K562 (cell line): ENCODE data around the gene RECK. TPM values are rescaled to one million over a fixed set of nuclear protein-coding genes. Genes with fewer than 3 reads are reported as not detected.

Source experiments
- ATAC-seq: fragments of 200-7000 bp; cut with Tn5 transposase; 3 replicates; pipeline ENCODE4 v1.9.1; 2020; ENCODE audit warnings: moderate library complexity
- BruUV-seq: library from RNA; stranded (reverse); fragments of 400-500 nt; replicated peaks from 2 replicates; lab custom pipeline; 2021; lab: Mats Ljungman, UMichigan
- CTCF ChIA-PET: fragments of 300-600 bp; formaldehyde crosslinking; extraction: SDS; loops from one replicate; lab custom pipeline; 2021; ENCODE audit warnings: low intra/inter-chr PET ratio; lab: Yijun Ruan, JAX
- POLR2A ChIA-PET: fragments of 300-600, 350-650 bp; sonication (Branson Sonifier 250); formaldehyde crosslinking; extraction: SDS; loops from one replicate; lab custom pipeline; 2021; ENCODE audit warnings: antibody characterized with exemption, inconsistent platforms; lab: Yijun Ruan, JAX
- DNase-seq, 4 experiments: peaks; one replicate each; pipeline versions ENCODE4 v3.0.0 to v3.0.0-alpha.2; 2011 to 2018; ENCODE audit warnings: low spot score in 3 of 4, mixed read lengths in 3 of 4; ENCODE audit errors: extremely low read depth in 1 of 4
- FAIRE-seq: peaks from 2 replicates; lab custom pipeline; 2011; peaks lifted over from hg19 to GRCh38; lab: Jason Lieb, UNC
- H2AFZ ChIP-seq: 2 replicates; pipeline ENCODE4 v1.6.0; 2011; ENCODE audit warnings: low read depth, low read length, control low read depth, inconsistent platforms
- H3K27ac ChIP-seq: fragments of 200-600 bp; 3 replicates; pipeline ENCODE4 v1.8.0; 2011; ENCODE audit warnings: low read depth, mild to moderate bottlenecking, control low read depth, inconsistent platforms, low read length, moderate library complexity, mixed read lengths; ENCODE audit errors: extremely low read depth
- H3K27me3 ChIP-seq, 2 experiments: fragments of 300-600 bp in 1 of 2; 2 replicates in 1 of 2; 3 replicates in 1 of 2; pipeline versions ENCODE4 v1.6.0 to v1.8.0; 2011; ENCODE audit warnings: inconsistent platforms in 2 of 2, low read length in 2 of 2, mild to moderate bottlenecking in 1 of 2, mixed read lengths in 1 of 2, moderate library complexity in 1 of 2; ENCODE audit not compliant: control insufficient read depth in 2 of 2, insufficient read depth in 2 of 2
- H3K36me3 ChIP-seq: fragments of 300-600 bp; 3 replicates; pipeline ENCODE4 v1.8.0; 2011; ENCODE audit warnings: mild to moderate bottlenecking, low read length, inconsistent platforms; ENCODE audit not compliant: control insufficient read depth, insufficient read depth
- H3K4me1 ChIP-seq, 2 experiments: fragments of 200-600 bp in 1 of 2; replicated peaks in 1 of 2; 2 replicates in 1 of 2; 3 replicates in 1 of 2; pipeline versions ENCODE4 v1.5.1 to v1.8.0; 2011; ENCODE audit warnings: inconsistent platforms in 2 of 2, low read length in 2 of 2, mild to moderate bottlenecking in 1 of 2, mixed read lengths in 1 of 2, moderate library complexity in 1 of 2; ENCODE audit not compliant: control insufficient read depth in 2 of 2, insufficient read depth in 2 of 2
- H3K4me2 ChIP-seq: 2 replicates; pipeline ENCODE4 v1.6.1; 2011; ENCODE audit warnings: low read length, control low read depth, inconsistent platforms, mixed read lengths; ENCODE audit not compliant: insufficient read depth
- H3K4me3 ChIP-seq: fragments of 200-600 bp; sonication (generic), shearing (Covaris generic); 2 replicates; pipeline ENCODE4 v1.5.1; 2016; ENCODE audit warnings: control low read depth, inconsistent platforms
- H3K79me2 ChIP-seq: fragments of 200-600 bp; 3 replicates; pipeline ENCODE4 v1.8.0; 2011; ENCODE audit warnings: low read length, inconsistent platforms; ENCODE audit not compliant: control insufficient read depth, insufficient read depth
- H3K9ac ChIP-seq, 2 experiments: 2 replicates each; pipeline versions ENCODE4 v1.6.0 to v1.6.1; 2011; ENCODE audit warnings: low read depth in 2 of 2, low read length in 2 of 2, control low read depth in 1 of 2, inconsistent platforms in 1 of 2, mild to moderate bottlenecking in 1 of 2, mixed read lengths in 1 of 2; ENCODE audit not compliant: insufficient read depth in 1 of 2
- H3K9me1 ChIP-seq: one replicate; pipeline ENCODE4 v1.6.0; 2011; ENCODE audit warnings: inconsistent platforms, mild to moderate bottlenecking, low read length, moderate library complexity; ENCODE audit not compliant: control insufficient read depth, insufficient read depth
- H3K9me3 ChIP-seq: replicated peaks from 2 replicates; pipeline ENCODE4 v1.5.1; 2011; ENCODE audit warnings: low read depth, low read length, inconsistent platforms; ENCODE audit not compliant: control insufficient read depth, insufficient read depth
- H4K20me1 ChIP-seq: replicated peaks from 2 replicates; pipeline ENCODE4 v1.6.1; 2011; ENCODE audit warnings: low read length, inconsistent platforms, mixed read lengths; ENCODE audit not compliant: control insufficient read depth, insufficient read depth
- HDAC8 ChIP-seq: fragments of 450-650 bp; IDR thresholded peaks from 2 replicates; pipeline ENCODE4 v1.6.1; 2016; ENCODE audit warnings: mild to moderate bottlenecking, missing genetic modification characterization, moderate library complexity, missing compliant biosample characterization
- JUN ChIP-seq, 2 experiments: sonication (generic) in 1 of 2; formaldehyde crosslinking in 1 of 2; IDR thresholded peaks; 2 replicates each; pipeline versions ENCODE4 v1.6.1 to v1.8.0; 2012 to 2022; ENCODE audit warnings: borderline replicate concordance in 2 of 2, mild to moderate bottlenecking in 2 of 2, improper control_type of control experiment in 1 of 2, low read depth in 1 of 2, low read length in 1 of 2, missing genetic modification reagents in 1 of 2
- LARP7 ChIP-seq: fragments of 450-650 bp; IDR thresholded peaks from 2 replicates; pipeline ENCODE4 v1.6.1; 2016
- TBP ChIP-seq: optimal IDR thresholded peaks from 2 replicates; pipeline ENCODE3; 2011; ENCODE audit warnings: low read depth, low read length, improper control_type of control experiment
- ZBTB26 ChIP-seq: fragments of 450-650 bp; formaldehyde crosslinking; IDR thresholded peaks from 2 replicates; pipeline ENCODE4 v1.4.0; 2022; ENCODE audit warnings: missing genetic modification characterization
- ZNF699 ChIP-seq: fragments of 250-450 bp; sonication (Bioruptor Pico); IDR thresholded peaks from 2 replicates; pipeline ENCODE4 v1.8.0; 2021; ENCODE audit warnings: mild to moderate bottlenecking, moderate library complexity; ENCODE audit not compliant: insufficient replicate concordance
- WGBS: fragments of 100-300 bp; shearing (Covaris generic); methylation state at CpG from one replicate; pipeline ENCODE4 v1.1.6; 2016; ENCODE audit warnings: low coverage, mixed read lengths; ENCODE audit not compliant: insufficient coverage; ENCODE audit errors: missing lambda C conversion rate; 5-methylcytosine and 5-hydroxymethylcytosine counted together
- in situ Hi-C: fragments of 300-500 bp; cut with MboI; formaldehyde crosslinking; loops from 4 replicates; pipeline ENCODE4 v1.15.0; 2018; ENCODE audit warnings: inconsistent platforms, mixed read lengths
- intact Hi-C: fragments of 100-400 bp; cut with micrococcal nuclease; formaldehyde crosslinking; loops from 2 replicates; pipeline ENCODE4 v1.14.2; 2022
- polyA plus RNA-seq, 8 experiments: library from polyadenylated mRNA; depleted of rRNA in 4 of 8; stranded (reverse) in 5 of 8; unstranded in 3 of 8; fragments of >200 nt; fragmentation: Nextera tagmentation in 2 of 8; fragmentation: Illumina TruSeq in 1 of 8; extraction: Ambion mirVana in 2 of 8; extraction: Trizol in 1 of 8; gene quantifications; 2 replicates each; pipeline versions ENCODE4 v1.2.1 to v1.2.3, GENCODE V29; 2011 to 2014; ENCODE audit warnings: inconsistent platforms in 1 of 8, missing spikeins in 1 of 8
- total RNA-seq, 7 experiments: library from RNA; depleted of rRNA in 6 of 7; stranded (reverse); fragments of >200 nt in 6 of 7; fragmentation: Illumina TruSeq in 2 of 7; extraction: Trizol in 2 of 7; gene quantifications; 2 replicates each; pipeline versions ENCODE4 v1.2.1 to v1.2.3, GENCODE V29; 2011 to 2021; ENCODE audit warnings: low replicate concordance in 1 of 7

Gene RECK
- total and polyA plus RNA-seq, 9 of the 15 experiments (the other 6 are each of a cell fraction or from before 2014, with no cell fraction given), result 0.04 to 0.36 (median 0.16) TPM

GRCh38 chr9:36018129-36018528 is 18.6 kb upstream of the RECK start:
- no peak overlapping the region for H2AFZ ChIP-seq
- no peaks in the 10 kb centered on the region; a peak in 1 of 5 replicates for H3K4me1 ChIP-seq
- ChIA-PET POLR2A (no interaction called here), CTCF (no interaction called here)
- no peak overlapping the region for H3K9ac ChIP-seq
- H3K36me3 ChIP-seq, result no peaks in the 10 kb centered on the region
- no peak for DNase-seq
- no peak overlapping the region for H3K4me2 ChIP-seq
- FAIRE-seq, result no peak
- no peak for TF ChIP-seq ZBTB26
- no peak for TF ChIP-seq TBP
- no peak for TF ChIP-seq HDAC8
- no peak for TF ChIP-seq ZNF699
- no peak for TF ChIP-seq JUN (IDR thresholded peaks at IDR 0.05; ENCODE audit: borderline replicate concordance, low read depth, low read length)
- no peak for TF ChIP-seq JUN (CRISPR knock-in tag; IDR thresholded peaks at IDR 0.05; ENCODE audit: borderline replicate concordance)
- TF ChIP-seq LARP7, result no peak
- H3K9me3 ChIP-seq, result no peaks in the 10 kb centered on the region
- H4K20me1 ChIP-seq, result no peaks in the 10 kb centered on the region
- no peaks in the 10 kb centered on the region for H3K9me1 ChIP-seq
- intact Hi-C loops (no loop called here), in situ Hi-C loops (loop anchor here (5.0 kb wide), 1 partner anchor 116 kb away; no protein-coding TSS in a partner anchor)
- H3K4me3 ChIP-seq, result no peak overlapping the region
- no peak for ATAC-seq
- no peaks in the 10 kb centered on the region for H3K79me2 ChIP-seq
- H3K27me3 ChIP-seq, result peaks cover 0 to 3% of the 10 kb centered on the region in 2 experiments; a peak in 2 of 5 replicates
- no TSS peak for BruUV-seq
- H3K27ac ChIP-seq, result no peak overlapping the region
- 3% methylated on average over 3 of the region's 3 CpGs for WGBS
